Esophagus muscularis mucosa (tissue), 4 donors: Measurements from ENCODE around the gene TP53I13. TPM values are rescaled to one million over a fixed set of nuclear protein-coding genes. Genes with fewer than 3 reads are reported as not detected.
A peak's percentile ranks its signal among the peaks of the same experiment; 100 is the strongest.

Experiments used
- DNase-seq: peaks from one replicate; pipeline ENCODE4 v3.0.0-alpha.2; 2017; ENCODE audit errors: extremely low spot score
- H3K27ac ChIP-seq, 4 donors: fragments of 200-600 bp; sonication (generic); replicated peaks in 1 of 4; 1 replicate in 3 of 4; 2 replicates in 1 of 4; pipeline ENCODE4 v1.5.1; 2016 to 2019; ENCODE audit warnings: mild to moderate bottlenecking in 1 of 4
- H3K27me3 ChIP-seq, 4 donors: fragments of 200-600 bp; sonication (generic); one replicate each; pipeline versions ENCODE4 v1.5.1 to v1.6.0; 2016 to 2019
- H3K36me3 ChIP-seq, 4 donors: fragments of 200-600 bp; sonication (generic); one replicate each; pipeline ENCODE4 v1.5.1; 2016 to 2019
- H3K4me1 ChIP-seq, 4 donors: fragments of 200-600 bp; sonication (generic); one replicate each; pipeline ENCODE4 v1.5.1; 2016 to 2019
- H3K4me3 ChIP-seq, 4 donors: fragments of 200-600 bp; sonication (generic); 1 replicate in 2 of 4; 2 replicates in 2 of 4; pipeline ENCODE4 v1.5.1; 2016 to 2019; ENCODE audit warnings: mild to moderate bottlenecking in 4 of 4, moderate library complexity in 1 of 4
- H3K9me3 ChIP-seq, 4 donors: fragments of 200-600 bp; sonication (generic); 1 replicate in 3 of 4; 2 replicates in 1 of 4; pipeline ENCODE4 v1.5.1; 2016 to 2019
- EP300 ChIP-seq: sonication (generic); formaldehyde crosslinking; IDR thresholded peaks from one replicate; pipeline ENCODE4 v1.6.1; 2017; ENCODE audit warnings: antibody characterized with exemption
- POLR2A ChIP-seq: fragments of 450-650 bp; IDR thresholded peaks from one replicate; pipeline ENCODE4 v1.6.1; 2017; ENCODE audit warnings: antibody characterized with exemption, moderate library complexity, mild to moderate bottlenecking, low read depth
- POLR2AphosphoS5 ChIP-seq, 2 donors: sonication (generic); formaldehyde crosslinking; IDR thresholded peaks; one replicate each; pipeline ENCODE4 v1.6.1; 2017; ENCODE audit warnings: antibody characterized with exemption in 2 of 2
- WGBS: methylation state at CpG from one replicate; pipeline ENCODE4 v1.1.5; 2018; 5-methylcytosine and 5-hydroxymethylcytosine counted together
- intact Hi-C: fragments of 100-400 bp; cut with DNase I; formaldehyde crosslinking; loops from one replicate; pipeline ENCODE4 v1.15.1; 2023
- total RNA-seq, 4 donors: library from RNA; depleted of rRNA; stranded (reverse); fragments of >200 nt; gene quantifications; one replicate each; pipeline versions ENCODE4 v1.1.0 to v1.2.1, GENCODE V29; 2016
- TF ChIP-seq, protein P1 (sequence below), 3 experiments: fragments of 200-600 bp in 2 of 3; fragments of 450-650 bp in 1 of 3; sonication (generic) in 2 of 3; IDR thresholded peaks; one replicate each; pipeline ENCODE4 v1.5.1; 2017 to 2019; ENCODE audit warnings: antibody characterized with exemption in 3 of 3, mild to moderate bottlenecking in 2 of 3, moderate library complexity in 1 of 3

The TP53I13 gene
- total RNA-seq, 4 donors from 2014 or later, result 40.9 to 72.6 (median 55.7) TPM

- WGBS, result 33% methylated on average over 3 of the region's 8 CpGs
- H3K27me3 ChIP-seq, result no peaks in the 10 kb centered on the region
- peaks cover 0 to 7% (median 6%) of the 10 kb centered on the region in 4 donors for H3K36me3 ChIP-seq
- peaks cover 80 to 90% (median 87%) of the 10 kb centered on the region in 4 donors for H3K4me1 ChIP-seq
- intact Hi-C loops, result loop anchor here (5.0 kb wide), 1 partner anchor 39 kb away; no protein-coding TSS in a partner anchor
- no peaks in the 10 kb centered on the region for H3K9me3 ChIP-seq
- TF ChIP-seq POLR2AphosphoS5 (IDR thresholded peaks at IDR 0.05) (no peak), EP300 (no peak), POLR2A (no peak)
- TF ChIP-seq, protein P1, sequence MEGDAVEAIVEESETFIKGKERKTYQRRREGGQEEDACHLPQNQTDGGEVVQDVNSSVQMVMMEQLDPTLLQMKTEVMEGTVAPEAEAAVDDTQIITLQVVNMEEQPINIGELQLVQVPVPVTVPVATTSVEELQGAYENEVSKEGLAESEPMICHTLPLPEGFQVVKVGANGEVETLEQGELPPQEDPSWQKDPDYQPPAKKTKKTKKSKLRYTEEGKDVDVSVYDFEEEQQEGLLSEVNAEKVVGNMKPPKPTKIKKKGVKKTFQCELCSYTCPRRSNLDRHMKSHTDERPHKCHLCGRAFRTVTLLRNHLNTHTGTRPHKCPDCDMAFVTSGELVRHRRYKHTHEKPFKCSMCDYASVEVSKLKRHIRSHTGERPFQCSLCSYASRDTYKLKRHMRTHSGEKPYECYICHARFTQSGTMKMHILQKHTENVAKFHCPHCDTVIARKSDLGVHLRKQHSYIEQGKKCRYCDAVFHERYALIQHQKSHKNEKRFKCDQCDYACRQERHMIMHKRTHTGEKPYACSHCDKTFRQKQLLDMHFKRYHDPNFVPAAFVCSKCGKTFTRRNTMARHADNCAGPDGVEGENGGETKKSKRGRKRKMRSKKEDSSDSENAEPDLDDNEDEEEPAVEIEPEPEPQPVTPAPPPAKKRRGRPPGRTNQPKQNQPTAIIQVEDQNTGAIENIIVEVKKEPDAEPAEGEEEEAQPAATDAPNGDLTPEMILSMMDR (IDR thresholded peaks at IDR 0.05), result no peak
- peak overlapping the region; percentile 85 to 99 (median 88) for H3K4me3 ChIP-seq
- no peak for DNase-seq
- H3K27ac ChIP-seq, result peak overlapping the region; percentile 85 to 94 (median 88)
These were observed 19.6 kb downstream of the TP53I13 start for GRCh38 chr17:29588017-29588561.

DNA sequence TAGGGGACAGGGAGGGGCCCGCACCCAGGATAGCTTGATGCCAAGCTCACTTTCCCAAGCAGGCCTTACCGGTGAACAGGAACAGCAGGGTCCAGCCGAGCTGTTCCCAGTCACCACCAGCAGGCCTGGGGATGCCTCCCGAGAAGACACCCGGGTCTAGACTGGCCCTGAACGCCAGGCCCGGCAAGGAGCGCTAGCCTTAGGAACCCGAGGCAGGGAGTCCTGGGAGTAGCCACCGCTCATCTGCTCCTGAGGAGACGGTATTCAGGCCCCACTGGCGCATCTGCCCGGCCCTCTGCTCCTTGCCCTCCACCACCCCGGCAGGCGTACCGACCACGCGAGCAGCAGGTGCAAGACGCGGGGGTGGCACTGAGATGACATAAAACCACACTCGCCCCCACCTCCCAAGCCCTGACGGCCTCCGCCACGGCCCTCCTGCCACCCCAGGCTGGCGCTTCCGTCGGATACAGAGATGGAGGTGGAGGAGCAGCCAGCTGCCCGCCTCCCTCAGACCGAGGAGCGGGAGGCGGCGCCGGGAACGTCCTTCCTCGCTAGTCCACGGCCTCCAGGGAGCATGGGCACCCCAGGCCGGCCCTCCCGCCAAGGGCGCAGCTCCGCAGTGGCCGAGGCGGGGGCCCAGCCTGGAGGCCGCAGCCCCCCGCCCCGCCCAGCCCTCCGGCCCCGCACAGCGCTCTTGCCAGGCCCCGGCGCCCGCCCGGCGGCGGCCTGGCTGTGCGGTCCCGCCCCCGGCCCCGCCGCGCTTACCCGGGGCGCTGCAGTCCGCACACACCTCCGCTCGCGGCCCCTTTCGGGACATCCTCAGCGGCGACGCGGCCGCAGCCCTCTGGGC, 20.3 kb downstream of the TP53I13 start:
- peaks cover 74 to 86% (median 83%) of the 10 kb centered on the region in 4 donors for H3K4me1 ChIP-seq
- no peak for TF ChIP-seq POLR2AphosphoS5 (IDR thresholded peaks at IDR 0.05)
- no peak for TF ChIP-seq POLR2A
- no peak for TF ChIP-seq EP300
- TF ChIP-seq, protein P1 (IDR thresholded peaks at IDR 0.05), result no peak

DNA sequence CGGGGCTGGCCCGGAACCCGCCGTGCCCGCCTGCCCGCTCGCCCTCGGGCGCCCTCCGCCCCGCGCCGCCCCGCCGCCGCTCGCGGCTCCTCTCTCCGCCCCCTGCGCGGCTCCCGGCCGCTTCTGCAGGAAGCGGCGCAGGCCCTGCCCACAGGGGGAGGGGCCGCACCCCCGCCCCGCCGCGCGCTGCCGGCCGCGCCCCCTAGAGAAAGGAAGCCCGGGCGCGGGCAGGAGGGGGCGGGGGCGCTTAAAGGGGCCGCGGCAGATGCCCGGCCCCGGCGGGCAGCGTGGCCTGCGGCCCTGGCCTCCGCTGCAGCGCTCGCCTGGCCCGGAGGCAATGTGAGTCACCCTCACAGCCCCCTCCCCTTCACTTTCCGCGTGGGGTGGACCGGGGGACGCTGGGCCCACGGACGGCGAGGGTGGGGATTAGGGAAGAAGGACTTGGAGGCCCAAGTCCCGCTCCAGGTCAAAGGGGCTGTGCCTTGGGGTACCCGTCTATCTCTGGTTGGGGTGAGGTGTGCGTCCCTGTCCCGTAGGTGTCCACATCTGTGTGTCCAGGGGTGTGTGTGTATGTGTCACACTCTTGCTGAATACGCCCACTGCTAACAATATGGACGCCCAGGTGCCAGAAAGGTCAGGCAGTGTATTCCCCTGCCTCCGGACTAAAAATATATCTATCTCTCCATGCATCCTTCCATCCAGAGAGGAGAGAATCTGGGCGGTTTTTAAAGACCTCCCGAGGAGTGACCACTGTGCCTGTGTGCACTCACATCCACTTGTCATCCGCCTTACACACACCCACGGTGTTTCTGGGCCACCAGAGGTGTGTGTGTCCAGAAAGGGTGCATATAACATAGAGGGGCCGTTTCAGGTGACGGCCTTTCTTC, 21.3 kb downstream of the TP53I13 start, which contains the start of gene GIT1:
GIT1 (minus strand) TSS at position 125 of the 887 bp plus-strand sequence. CDS start 270 bp downstream, outside the sequence.
- Histone ChIP-seq H3K36me3 (no peaks in the 10 kb centered on the region), H3K9me3 (no peaks in the 10 kb centered on the region), H3K27ac (peak within 1 kb of the TSS; percentile 85 to 94 (median 88)), H3K4me1 (peaks cover 71 to 86% (median 82%) of the 10 kb centered on the region in 4 donors), H3K27me3 (no peaks in the 10 kb centered on the region), H3K4me3 (peak within 1 kb of the TSS; percentile 85 to 99 (median 88))
- DNase-seq, result no peak
- WGBS, result 4% methylated on average over 14 of the region's 70 CpGs
- intact Hi-C loops, result loop anchor here (5.0 kb wide), 1 partner anchor 38 kb away; no protein-coding TSS in a partner anchor
- TF ChIP-seq, protein P1 (IDR thresholded peaks at IDR 0.05), result peak in 1 of 3 experiments; percentile 52
- TF ChIP-seq POLR2A (no peak), POLR2AphosphoS5 (IDR thresholded peaks at IDR 0.05) (peak; percentile 69 to 74), EP300 (no peak)

More for the DNA sequence above, 20.3 kb downstream of the TP53I13 start:
- Histone ChIP-seq H3K4me3 (peak overlapping the region; percentile 85 to 99 (median 88)), H3K36me3 (no peaks in the 10 kb centered on the region), H3K9me3 (no peaks in the 10 kb centered on the region), H3K27me3 (no peaks in the 10 kb centered on the region), H3K27ac (peak overlapping the region; percentile 85 to 94 (median 88))
- 2% methylated on average over 10 of the region's 72 CpGs for WGBS
- intact Hi-C loops, result loop anchor here (5.0 kb wide), 1 partner anchor 39 kb away; no protein-coding TSS in a partner anchor
- no peak for DNase-seq

- Histone ChIP-seq H3K4me1 (peaks cover 64 to 83% (median 75%) of the 10 kb centered on the region in 4 donors), H3K9me3 (no peaks in the 10 kb centered on the region), H3K4me3 (peak overlapping the region; percentile 85 to 99 (median 88)), H3K36me3 (no peaks in the 10 kb centered on the region), H3K27me3 (no peaks in the 10 kb centered on the region), H3K27ac (peak overlapping the region; percentile 83 to 92 (median 86))
- DNase-seq, result no peak
- intact Hi-C loops, result no loop called here
- TF ChIP-seq, protein P1 (IDR thresholded peaks at IDR 0.05), result no peak
- WGBS, result 23% methylated on average over 15 of the region's 30 CpGs
These were observed 22.1 kb downstream of the TP53I13 start for GRCh38 chr17:29590411-29591145.
